ENCODE data around the gene COL17A1. TPM values are rescaled to one million over a fixed set of nuclear protein-coding genes. Genes with fewer than 3 reads are reported as not detected.

COL17A1 gene
- polyA plus RNA-seq, 1 donor (not counting 4 experiments of a cell fraction or from before 2014, with no cell fraction given) = 2,386 TPM

DNA sequence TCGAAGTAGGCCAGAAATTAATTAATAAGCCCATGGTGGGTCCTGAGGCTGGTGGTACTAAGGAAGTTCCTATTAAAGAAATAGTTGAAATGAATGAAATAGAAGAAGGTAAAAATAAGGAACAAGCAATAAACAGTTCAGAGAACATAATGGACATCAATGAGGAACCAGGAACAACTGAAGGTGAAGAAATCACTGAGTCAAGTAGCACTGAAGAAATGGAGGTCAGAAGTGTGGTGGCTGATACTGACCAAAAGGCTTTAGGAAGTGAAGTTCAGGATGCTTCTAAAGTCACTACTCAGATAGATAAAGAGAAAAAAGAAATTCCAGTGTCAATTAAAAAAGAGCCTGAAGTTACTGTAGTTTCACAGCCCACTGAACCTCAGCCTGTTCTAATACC lies 82.8 kb downstream of the COL17A1 start:
- no peak for DNase-seq (ENCODE audit: low read depth, low spot score)
- H3K9me1 ChIP-seq (ENCODE audit: control insufficient read depth, extremely low read depth, insufficient read depth, low read length) = no peaks in the 10 kb centered on the region
- no peaks in the 10 kb centered on the region for H3K4me1 ChIP-seq (ENCODE audit: control insufficient read depth, extremely low read depth, insufficient read depth, low read length)
- FAIRE-seq = no peak
- no peak overlapping the region for H3K4me3 ChIP-seq (ENCODE audit: control insufficient read depth in 2 of 3, extremely low read depth in 1 of 3, insufficient read depth in 2 of 3, low read depth in 1 of 3, low read length in 3 of 3)
- H3K9me3 ChIP-seq (ENCODE audit: control insufficient read depth, low read depth, low read length) = no peaks in the 10 kb centered on the region
- H4K20me1 ChIP-seq (ENCODE audit: control insufficient read depth, extremely low read depth, insufficient read depth, low read length) = no peaks in the 10 kb centered on the region
- no peaks in the 10 kb centered on the region for H3K27me3 ChIP-seq (ENCODE audit: control insufficient read depth, extremely low read depth, insufficient read depth, low read length)
- peaks cover 25 to 33% of the 10 kb centered on the region in 2 experiments for H3K36me3 ChIP-seq (ENCODE audit: control insufficient read depth in 2 of 2, extremely low read depth in 1 of 2, insufficient read depth in 2 of 2, low read length in 2 of 2)
- H3K79me2 ChIP-seq (ENCODE audit: control insufficient read depth, insufficient read depth, low read length) = peaks cover 1% of the 10 kb centered on the region
- H3K27ac ChIP-seq (ENCODE audit: control insufficient read depth, insufficient read depth, low read length) = no peak overlapping the region
- no peak overlapping the region for H3K4me2 ChIP-seq (ENCODE audit: control insufficient read depth, extremely low read depth, insufficient read depth, low read depth, low read length)
- TF ChIP-seq, protein P1, sequence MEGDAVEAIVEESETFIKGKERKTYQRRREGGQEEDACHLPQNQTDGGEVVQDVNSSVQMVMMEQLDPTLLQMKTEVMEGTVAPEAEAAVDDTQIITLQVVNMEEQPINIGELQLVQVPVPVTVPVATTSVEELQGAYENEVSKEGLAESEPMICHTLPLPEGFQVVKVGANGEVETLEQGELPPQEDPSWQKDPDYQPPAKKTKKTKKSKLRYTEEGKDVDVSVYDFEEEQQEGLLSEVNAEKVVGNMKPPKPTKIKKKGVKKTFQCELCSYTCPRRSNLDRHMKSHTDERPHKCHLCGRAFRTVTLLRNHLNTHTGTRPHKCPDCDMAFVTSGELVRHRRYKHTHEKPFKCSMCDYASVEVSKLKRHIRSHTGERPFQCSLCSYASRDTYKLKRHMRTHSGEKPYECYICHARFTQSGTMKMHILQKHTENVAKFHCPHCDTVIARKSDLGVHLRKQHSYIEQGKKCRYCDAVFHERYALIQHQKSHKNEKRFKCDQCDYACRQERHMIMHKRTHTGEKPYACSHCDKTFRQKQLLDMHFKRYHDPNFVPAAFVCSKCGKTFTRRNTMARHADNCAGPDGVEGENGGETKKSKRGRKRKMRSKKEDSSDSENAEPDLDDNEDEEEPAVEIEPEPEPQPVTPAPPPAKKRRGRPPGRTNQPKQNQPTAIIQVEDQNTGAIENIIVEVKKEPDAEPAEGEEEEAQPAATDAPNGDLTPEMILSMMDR (optimal IDR thresholded peaks at IDR 0.05 in 1 of 3, IDR thresholded peaks at IDR 0.05 in 1 of 3, conservative IDR thresholded peaks at IDR 0.05 in 1 of 3; ENCODE audit: extremely low read depth in 1 of 3, insufficient read depth in 2 of 3, low read length in 3 of 3) = no peak
- no peak for TF ChIP-seq EZH2 (IDR thresholded peaks at IDR 0.05; ENCODE audit: low read length)
- no peak overlapping the region for H3K9ac ChIP-seq (ENCODE audit: control insufficient read depth, extremely low read depth, insufficient read depth, low read length)
- dilution Hi-C loops (cut with MboI; ENCODE audit: extremely low pct_ligation_motif_present, low sequenced_read_pairs) = no loop called here
- no peak overlapping the region for H2AFZ ChIP-seq (ENCODE audit: control insufficient read depth, low read length)

DNA sequence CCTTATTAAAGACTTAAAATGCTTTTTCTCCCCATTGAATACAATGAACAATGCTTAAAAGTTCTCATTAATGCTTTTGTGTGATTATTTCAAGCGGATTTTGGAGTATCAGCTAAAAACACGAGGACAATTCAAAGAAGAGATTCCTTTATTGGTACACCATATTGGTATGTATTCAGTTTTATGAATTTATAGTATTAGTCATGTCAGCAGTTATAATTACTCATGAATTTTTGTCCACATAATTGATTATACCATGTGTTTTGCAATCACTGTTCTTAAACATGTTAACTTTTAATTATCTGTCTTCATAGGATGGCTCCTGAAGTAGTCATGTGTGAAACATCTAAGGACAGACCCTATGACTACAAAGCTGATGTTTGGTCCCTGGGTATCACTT lies 86.9 kb downstream of the COL17A1 start:
- H2AFZ ChIP-seq (ENCODE audit: control insufficient read depth, low read length) = no peak overlapping the region
- FAIRE-seq = no peak
- no peaks in the 10 kb centered on the region for H3K27me3 ChIP-seq (ENCODE audit: control insufficient read depth, extremely low read depth, insufficient read depth, low read length)
- TF ChIP-seq EZH2 (IDR thresholded peaks at IDR 0.05; ENCODE audit: low read length) = no peak
- TF ChIP-seq, protein P1 (optimal IDR thresholded peaks at IDR 0.05 in 1 of 3, IDR thresholded peaks at IDR 0.05 in 1 of 3, conservative IDR thresholded peaks at IDR 0.05 in 1 of 3; ENCODE audit: extremely low read depth in 1 of 3, insufficient read depth in 2 of 3, low read length in 3 of 3) = no peak
- no peaks in the 10 kb centered on the region for H3K9me3 ChIP-seq (ENCODE audit: control insufficient read depth, low read depth, low read length)
- no peaks in the 10 kb centered on the region for H3K9me1 ChIP-seq (ENCODE audit: control insufficient read depth, extremely low read depth, insufficient read depth, low read length)
- peaks cover 29 to 37% of the 10 kb centered on the region in 2 experiments for H3K36me3 ChIP-seq (ENCODE audit: control insufficient read depth in 2 of 2, extremely low read depth in 1 of 2, insufficient read depth in 2 of 2, low read length in 2 of 2)
- H3K4me3 ChIP-seq (ENCODE audit: control insufficient read depth in 2 of 3, extremely low read depth in 1 of 3, insufficient read depth in 2 of 3, low read depth in 1 of 3, low read length in 3 of 3) = no peak overlapping the region
- no peak overlapping the region for H3K27ac ChIP-seq (ENCODE audit: control insufficient read depth, insufficient read depth, low read length)
- H3K9ac ChIP-seq (ENCODE audit: control insufficient read depth, extremely low read depth, insufficient read depth, low read length) = no peak overlapping the region
- H3K4me1 ChIP-seq (ENCODE audit: control insufficient read depth, extremely low read depth, insufficient read depth, low read length) = no peaks in the 10 kb centered on the region
- no peak for DNase-seq (ENCODE audit: low read depth, low spot score)
- H3K79me2 ChIP-seq (ENCODE audit: control insufficient read depth, insufficient read depth, low read length) = peaks cover 14% of the 10 kb centered on the region
- dilution Hi-C loops (cut with MboI; ENCODE audit: extremely low pct_ligation_motif_present, low sequenced_read_pairs) = no loop called here
- H3K4me2 ChIP-seq (ENCODE audit: control insufficient read depth, extremely low read depth, insufficient read depth, low read depth, low read length) = no peak overlapping the region
- H4K20me1 ChIP-seq (ENCODE audit: control insufficient read depth, extremely low read depth, insufficient read depth, low read length) = no peaks in the 10 kb centered on the region
